G401 (cell line): ENCODE measurements around the gene OSBP2. TPM values are rescaled to one million over a fixed set of nuclear protein-coding genes. Genes with fewer than 3 reads are reported as not detected.

Experiments
- DNase-seq: peaks from one replicate; pipeline ENCODE4 v3.0.0-alpha.2; 2015; ENCODE audit warnings: low spot score
- in situ Hi-C: cut with HindIII; loops from 2 replicates; pipeline ENCODE4 v1.10.0; 2016; ENCODE audit warnings: low sequenced_read_pairs, mixed read lengths
- total RNA-seq: library from RNA; depleted of rRNA; stranded (reverse); fragments of >200 nt; shearing (Covaris generic); gene quantifications from 2 replicates; pipeline ENCODE4 v1.2.3, GENCODE V29; 2014

OSBP2 gene
- total RNA-seq, 1 experiment from 2014 or later = 4.4 TPM

DNA sequence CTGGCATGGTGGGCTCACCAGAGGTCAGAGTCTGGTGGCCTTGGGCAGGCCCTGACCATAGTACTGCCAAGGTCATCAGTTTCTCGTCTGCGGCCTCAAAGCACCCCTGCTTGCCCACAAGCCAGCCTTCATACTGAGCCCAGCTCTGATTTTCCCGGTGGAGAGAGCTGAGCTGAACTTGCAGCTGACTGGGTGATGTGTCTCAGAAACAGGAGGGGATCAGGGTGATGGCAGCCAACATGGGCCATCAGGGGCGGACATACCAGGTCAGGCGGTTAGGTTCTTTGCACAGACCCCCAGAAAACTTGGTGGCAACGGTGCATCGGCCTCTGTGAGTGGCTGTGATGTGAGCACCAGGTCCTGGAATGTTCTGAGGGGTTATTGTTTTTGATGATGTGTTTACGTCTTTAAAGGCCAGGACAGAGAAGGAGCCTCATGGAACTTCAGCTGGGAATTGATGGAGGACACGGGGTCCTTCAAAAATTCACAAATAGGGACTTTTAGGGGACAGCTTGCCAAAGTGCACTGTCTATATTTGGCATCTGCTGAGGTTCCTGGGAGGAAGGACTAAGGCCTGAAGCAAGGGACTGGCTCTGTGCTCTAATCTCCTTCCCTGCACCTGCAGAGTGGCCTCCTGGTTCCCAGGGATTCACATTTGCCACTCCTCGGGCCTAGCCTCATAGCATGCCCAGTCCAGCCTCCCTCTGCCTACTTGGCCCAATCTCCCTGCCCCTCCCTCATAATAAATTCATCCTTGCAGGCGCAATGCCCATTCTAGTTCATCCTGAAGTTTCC, 131.2 kb downstream of the OSBP2 start:
- peak; percentile 61 for DNase-seq
- in situ Hi-C loops = no loop called here

GRCh38 chr22:30826670-30827355, 132.1 kb downstream of the OSBP2 start:
- in situ Hi-C loops = no loop called here
- no peak for DNase-seq

- DNase-seq = no peak
- in situ Hi-C loops = no loop called here
Measured at GRCh38 chr22:30827646-30828045, 133.0 kb downstream of the OSBP2 start.

DNA sequence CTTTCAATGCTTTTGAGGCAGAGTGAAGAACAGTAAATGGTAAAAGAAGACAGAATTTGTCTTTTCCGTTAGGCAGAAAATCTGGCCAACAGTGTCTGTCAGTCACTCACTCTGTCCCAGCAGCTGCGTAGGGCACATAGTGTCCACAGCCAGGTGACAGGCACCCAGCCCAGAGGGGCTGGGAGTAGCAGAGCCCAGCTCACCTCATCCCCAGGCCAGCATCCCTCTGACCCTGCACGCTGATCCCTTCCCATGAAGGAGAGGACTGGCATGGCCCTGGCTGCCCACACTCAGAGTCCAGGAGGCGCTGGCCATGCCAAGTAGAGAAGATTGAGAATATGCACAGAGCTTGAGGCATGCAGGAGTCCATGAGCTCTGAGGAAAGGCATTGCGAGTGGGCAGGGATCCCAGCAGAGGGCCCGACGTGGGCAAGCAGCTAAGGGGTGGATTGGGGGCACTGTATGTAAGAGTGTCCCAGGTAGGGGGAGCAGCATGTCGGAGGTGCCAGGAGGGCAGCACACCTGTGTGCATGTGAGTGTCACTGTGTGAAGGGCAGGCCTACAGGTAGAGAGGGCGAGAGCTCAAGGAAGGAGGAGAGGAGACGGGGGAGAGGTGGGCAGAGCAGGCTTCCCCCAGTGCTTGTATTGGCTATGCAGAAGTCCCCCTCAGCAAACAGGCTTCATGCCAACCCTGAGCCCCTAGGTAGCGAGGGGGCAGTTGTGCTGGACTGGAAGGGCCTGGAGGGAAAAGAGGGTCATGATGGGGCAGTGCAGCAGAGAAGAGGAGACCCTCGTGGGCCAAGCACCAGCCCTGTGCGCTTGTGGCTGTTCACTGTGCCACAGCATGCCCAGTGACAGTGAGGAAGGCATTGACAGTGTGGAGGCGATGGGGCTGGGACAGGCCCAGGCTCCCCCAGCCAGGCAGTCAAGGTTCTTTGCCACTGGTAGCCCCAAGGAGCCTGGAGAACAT, 133.8 kb downstream of the OSBP2 start:
- in situ Hi-C loops = no loop called here
- no peak for DNase-seq

- in situ Hi-C loops = no loop called here
- no peak for DNase-seq
Measured at GRCh38 chr22:30829901-30830550, 135.4 kb downstream of the OSBP2 start.

- DNase-seq = no peak
- in situ Hi-C loops = no loop called here
Measured at GRCh38 chr22:30830907-30831306, 136.2 kb downstream of the OSBP2 start.

- in situ Hi-C loops = no loop called here
- no peak for DNase-seq
Measured at GRCh38 chr22:30832407-30832987, 137.8 kb downstream of the OSBP2 start.

- in situ Hi-C loops = no loop called here
- DNase-seq = no peak
Measured at GRCh38 chr22:30833322-30833721, 138.6 kb downstream of the OSBP2 start.

DNA sequence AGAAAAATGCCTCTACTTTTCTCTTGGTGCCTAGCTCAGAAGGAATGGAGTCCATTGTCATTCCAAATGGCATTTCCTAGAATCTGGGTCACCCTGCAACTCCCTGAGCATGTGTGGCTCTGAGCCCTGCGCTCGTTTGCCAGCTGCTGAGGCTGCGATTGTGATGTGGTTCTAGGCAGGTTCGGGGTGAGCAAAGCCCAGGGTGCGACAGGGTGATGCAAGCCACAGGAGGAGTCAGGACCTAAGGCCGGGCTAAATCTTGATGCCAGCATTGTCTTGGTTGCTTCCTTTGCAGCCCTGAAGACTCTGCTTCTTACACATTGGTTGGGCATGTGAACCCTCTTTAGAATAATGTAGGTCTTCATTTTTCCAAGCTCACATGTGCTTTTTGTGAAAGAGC, 142.9 kb downstream of the OSBP2 start:
- in situ Hi-C loops = no loop called here
- DNase-seq = peak; percentile 83

- DNase-seq = no peak
- in situ Hi-C loops = no loop called here
Measured at GRCh38 chr22:30838111-30838510, 143.4 kb downstream of the OSBP2 start.

DNA sequence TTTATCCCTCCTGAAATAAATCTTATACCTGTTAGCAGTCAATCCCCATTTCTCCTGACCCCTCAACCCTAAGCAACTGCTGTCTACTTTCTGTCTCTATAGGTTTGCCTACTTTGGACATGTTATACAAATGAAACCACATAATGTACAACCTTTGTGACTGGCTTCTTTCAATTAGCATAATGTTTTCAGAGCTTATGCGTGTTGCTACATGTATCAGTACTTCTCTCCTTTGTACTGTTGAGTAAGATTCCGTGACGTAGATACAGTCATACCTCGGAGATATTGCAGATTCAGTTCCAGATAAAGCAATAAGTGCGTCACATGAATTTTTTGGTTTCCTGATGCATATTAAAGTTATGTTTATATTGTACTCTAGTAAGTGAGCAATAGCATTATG, 146.6 kb downstream of the OSBP2 start:
- in situ Hi-C loops = no loop called here
- no peak for DNase-seq

DNA sequence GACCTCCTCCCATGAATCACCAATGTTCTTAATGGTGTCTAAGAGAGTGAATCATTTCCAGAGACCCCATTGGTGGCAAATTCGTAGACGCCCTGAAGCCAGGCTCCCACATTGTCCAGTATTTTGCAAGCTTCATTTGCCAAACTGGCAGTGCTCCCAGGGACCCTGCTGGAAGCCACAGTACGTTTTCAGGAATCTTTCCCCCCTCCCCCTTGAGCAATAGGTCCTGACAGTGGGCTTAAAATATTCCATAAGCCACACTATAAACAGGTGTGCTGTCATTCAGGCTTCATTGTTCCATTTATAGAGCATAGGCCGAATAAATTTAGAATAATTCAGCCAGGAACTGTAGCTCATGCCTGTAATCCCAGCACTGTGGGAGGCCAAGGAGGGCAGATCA, 148.6 kb downstream of the OSBP2 start:
- in situ Hi-C loops = no loop called here
- DNase-seq = peak; percentile 43

DNA sequence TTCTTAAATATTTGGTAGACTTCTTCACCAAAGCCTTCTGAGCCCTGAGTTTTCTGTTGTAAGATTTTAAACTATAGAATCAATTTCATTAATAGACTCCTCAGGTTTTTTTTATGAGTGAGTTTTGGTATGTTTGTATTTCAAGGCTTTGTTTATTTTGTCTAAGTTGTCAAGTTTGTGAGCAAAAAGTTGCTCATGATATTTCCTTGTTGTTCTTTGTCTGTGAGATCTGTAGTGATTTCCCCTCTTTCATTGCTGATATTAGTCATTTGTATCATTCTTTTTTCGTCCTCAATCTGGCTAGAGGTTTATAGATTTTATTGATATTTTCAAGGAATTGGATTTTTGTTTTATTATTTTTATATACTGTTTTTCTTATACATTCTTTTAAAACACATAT, 152.9 kb downstream of the OSBP2 start:
- DNase-seq = no peak
- in situ Hi-C loops = no loop called here

DNA sequence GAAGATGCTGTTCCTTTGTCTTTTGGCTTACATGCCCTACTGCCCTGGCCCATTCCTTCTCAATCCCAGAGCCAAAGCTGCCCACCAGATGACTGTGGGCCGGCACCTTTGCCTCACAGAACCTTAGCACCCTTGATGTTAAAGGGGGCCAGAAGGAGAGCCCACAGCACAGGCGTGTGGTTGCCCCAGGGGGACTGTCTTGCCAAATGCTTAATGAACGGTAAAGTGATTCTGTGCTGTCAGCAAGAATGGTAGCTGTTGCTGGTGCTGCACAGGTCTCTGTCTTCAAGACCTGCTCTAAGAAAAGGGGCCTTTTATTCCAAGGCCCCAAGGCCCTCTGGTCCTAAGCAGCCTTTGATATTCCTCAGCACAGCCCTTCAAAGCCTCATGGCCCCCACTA, 160.6 kb downstream of the OSBP2 start:
- no peak for DNase-seq
- in situ Hi-C loops = no loop called here

DNA sequence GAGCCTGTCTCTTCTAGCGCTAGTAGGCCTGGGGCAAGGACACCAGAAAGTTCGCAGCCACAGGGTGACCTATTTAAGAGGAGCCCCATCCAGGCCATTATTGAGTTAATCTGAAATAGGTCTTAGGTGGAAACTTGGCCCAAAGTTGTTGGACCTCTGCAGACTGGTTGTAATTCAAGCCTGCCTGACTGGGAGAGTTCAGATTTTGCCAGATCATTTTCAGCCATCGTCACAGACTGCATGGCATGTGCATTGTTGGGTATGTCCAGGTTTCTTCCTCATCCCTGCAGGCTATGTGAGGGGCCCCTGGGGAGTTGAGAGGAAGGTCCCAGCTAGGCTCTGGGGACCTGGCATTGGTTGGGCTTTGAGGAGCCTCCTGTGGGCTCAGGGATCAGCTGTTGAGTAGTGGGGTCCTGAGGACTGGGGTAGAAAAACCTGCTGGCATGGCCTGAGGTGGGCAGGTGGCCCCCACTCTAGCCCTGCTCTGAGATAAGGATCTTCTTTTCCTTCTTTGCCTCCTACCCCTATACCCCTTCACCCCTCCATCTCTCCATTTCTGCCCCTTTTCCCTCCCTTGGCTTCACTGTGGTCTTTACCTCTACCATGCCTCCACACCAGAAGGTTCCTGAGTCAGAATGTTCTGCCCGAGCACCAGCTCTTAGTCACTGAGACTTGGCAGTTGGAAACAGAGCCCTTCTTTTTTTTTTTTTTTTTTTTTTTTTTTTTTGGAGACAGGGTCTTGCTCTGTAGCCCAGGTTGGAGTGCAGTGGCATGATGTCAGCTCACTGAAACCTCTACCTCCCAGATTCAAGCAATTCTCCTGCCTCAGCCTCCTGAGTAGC, 161.2 kb downstream of the OSBP2 start:
- in situ Hi-C loops = no loop called here
- no peak for DNase-seq

DNA sequence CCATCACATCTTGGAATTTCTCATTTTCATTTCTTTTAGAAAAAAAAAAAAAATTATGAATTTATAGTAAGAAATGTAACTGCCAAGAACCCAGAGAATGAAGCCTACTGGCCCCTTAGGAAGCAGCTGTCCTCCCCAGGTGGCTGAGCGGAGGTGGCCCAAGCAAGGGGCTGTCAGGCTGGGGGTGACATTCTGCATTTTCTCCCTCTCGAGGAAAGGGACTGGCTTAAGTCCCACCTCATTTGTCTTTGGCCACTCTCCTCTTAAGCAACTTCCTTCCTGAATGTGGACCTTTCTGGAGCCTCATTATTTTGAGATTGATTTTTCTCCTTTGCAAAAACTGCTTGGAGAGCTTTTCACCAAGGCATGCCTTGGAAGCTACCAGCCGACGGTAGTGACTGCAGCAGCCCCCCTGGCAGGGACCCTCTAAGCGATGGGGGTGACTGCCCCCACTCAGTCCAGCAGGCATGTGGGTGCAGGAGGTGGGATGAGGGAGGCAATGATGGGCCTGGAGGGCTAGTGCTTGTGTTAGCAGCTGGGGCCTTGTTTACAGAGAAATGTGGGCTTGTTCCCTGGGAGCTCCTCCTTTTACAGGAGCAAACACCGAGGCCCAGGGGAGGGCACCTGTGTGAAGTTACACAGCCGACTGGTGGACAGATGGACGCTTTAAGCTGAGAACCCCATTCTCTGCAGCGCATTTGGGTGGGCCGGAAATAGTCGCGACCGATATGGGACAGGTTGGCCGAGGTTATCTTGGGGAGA, 162.2 kb downstream of the OSBP2 start:
- in situ Hi-C loops = no loop called here
- no peak for DNase-seq

DNA sequence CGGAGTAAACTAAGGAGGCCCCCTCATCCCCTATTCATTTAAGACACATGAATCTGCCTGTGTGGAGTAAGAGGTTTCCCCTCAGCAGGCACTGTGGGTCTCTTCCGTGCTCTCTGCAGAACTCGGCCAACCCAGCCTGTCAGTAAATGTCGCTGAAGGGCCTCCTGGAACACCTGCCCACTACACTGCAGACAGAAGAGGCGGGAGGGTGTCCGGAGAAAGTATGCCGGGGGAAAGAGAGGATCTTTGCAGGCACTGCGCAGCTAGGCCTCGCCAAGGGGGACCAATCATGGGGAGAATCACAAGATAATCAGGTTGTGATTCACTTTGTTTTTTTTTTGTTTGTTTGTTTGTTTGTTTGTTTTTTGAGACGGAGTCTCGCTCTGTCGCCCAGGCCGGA, 163.1 kb downstream of the OSBP2 start:
- DNase-seq = no peak
- in situ Hi-C loops = no loop called here
